Fibroblast of peridontal ligament (primary cell): ENCODE data around the gene DDX1.
"Not testable (repeated sequence)": the region's sequence is repeated elsewhere in the genome, so short reads cannot be mapped to it uniquely, and the experiment has no call there.

Experiments used
- DNase-seq: peaks from one replicate; pipeline ENCODE4 v3.0.0-alpha.2; 2010; ENCODE audit errors: extremely low read depth

The DDX1 gene

DNA sequence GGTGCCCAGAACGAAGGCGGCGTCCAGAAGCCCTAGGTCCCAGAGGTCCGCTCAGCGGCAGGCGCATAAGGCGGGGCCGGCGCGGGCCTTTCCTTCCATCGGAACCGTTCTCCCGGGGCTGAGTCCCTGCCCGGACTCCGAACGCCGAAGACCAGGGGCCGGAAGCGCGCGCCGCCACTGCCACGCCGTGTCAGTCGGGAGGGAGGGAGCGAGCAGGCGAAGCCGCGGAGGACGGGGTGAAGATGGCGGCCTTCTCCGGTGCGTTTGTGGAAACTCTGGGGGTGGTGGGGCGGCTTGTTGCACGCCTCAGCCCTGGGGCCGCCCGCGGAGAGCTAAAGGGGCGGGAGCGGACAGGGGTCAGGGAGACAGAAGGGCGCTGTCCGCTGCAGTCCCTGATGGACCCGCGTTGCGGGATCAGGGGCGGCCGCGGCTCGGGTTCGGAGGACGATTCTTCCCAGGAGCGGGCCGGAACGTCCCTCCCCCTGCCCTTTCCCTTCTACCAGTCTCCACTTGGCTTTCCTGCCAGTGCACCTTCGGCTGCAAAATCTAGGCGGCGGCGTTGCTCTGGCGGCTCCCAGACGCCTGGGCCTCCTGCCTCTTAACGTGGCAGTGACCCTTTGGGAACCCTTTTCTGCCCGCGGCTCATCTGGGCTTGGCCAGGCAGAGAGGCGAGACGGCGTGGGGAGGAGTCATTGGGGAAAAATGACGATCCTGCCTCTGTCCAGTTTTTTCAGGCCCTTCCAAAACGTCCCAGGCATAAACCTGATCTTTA, at the start of gene DDX1:
TSS of gene DDX1 (plus strand) at position 177 of the 772 bp plus-strand sequence. CDS start at position 243, 66 bp downstream.
- peak; percentile 80 for DNase-seq

DNA sequence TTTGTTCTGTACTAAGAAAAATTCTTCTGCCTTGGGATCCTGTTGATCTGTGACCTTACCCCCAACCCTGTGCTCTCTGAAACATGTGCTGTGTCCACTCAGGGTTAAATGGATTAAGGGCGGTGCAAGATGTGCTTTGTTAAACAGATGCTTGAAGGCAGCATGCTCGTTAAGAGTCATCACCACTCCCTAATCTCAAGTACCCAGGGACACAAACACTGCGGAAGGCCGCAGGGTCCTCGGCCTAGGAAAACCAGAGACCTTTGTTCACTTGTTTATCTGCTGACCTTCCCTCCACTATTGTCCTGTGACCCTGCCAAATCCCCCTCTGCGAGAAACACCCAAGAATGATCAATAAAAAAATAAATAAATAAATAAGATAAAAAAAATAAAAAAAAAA, 49.4 kb upstream of the DDX1 start:
- DNase-seq: not testable (repeated sequence)

DNA sequence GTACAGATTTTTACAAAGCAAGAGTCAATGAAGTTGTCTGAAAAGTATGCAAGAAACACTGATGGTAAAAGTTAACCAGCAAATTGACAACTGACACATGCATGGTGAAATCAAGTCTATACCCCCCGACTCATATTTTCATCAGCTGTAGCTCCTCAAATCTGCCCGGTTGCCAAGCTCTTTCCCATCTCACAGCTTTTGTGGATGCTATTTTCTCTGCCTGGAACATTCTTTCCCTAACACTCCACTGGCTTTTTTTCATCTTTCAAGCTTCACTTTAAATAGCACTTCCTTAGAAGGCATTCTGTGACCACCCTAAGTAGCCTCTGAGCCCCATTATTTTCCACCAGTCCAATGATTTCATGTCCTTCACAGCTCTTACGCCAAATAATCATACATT, 48.6 kb upstream of the DDX1 start:
- no peak for DNase-seq

DNA sequence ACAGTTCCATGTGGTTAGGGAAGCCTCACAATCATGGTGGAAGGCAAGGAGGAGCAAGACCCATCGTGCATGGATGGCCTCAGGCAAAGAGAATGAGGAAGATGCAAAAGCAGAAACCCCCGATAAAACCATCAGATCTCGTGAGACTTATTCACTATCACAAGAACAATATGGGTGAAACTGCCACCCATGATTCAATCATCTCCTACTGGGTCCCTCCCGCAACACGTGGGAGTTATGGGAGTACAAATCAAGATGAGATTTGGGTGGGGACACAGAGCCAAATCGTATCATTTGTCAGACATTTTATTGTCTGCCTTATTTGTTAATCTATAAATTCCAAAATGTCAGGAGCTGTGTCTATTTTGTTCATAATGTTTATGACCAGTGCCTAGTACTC, 48.1 kb upstream of the DDX1 start:
- DNase-seq: no peak

DNA sequence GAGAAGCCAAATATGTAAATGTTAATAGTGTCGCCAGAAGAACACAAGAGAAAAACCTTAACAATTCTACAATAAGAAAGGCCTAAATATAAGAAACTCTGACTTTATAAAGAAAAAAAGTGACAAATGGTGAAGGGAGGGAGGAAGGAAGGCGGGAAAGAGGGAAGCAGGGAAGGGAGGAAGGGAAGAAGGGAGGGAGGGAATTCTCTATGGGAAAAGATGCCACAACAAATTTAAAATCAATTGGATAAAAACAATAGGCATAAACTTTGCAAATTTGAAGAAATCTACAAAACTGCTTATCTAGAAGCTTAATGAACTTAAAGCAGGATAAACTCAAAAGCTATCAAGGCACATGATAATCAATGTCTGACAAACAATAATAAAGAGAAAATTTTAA, 47.4 kb upstream of the DDX1 start:
- no peak for DNase-seq

DNA sequence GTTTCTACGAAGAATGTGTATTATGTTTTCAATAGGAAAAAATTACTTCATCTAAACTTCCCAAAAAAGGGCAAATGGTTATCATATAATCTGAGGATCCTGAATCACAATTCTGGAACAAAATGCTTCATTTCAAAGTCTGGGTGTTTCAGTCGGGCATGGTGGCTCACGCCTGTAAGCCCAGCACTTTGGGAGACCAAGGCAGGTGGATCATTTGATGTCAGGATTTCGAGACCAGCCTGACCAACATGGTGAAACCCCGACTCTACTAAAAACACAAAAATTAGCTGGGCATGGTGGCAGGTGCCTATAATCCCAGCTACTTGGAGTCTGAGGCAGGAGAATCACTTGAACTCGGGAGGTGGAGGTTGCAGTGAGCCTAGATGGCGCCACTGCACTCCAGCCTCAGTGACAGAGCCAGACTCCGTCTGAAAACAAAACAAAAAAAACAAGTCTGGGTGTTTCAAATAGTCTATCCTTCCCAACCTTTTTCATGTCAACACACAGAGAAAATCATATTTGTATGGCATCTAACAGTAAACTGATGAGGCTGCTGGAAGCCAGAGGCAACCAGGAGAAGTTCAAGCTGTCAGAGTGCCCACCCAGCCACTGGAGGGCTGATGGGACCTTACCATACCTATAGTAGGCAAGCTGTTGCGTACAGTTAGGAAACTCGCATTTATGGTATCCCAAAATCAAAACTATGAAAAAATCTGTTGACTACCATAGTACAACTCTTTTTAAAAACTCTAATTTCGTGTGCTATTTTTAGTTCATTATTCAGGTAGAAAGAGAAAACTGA, 45.2 kb upstream of the DDX1 start:
- DNase-seq: no peak

DNA sequence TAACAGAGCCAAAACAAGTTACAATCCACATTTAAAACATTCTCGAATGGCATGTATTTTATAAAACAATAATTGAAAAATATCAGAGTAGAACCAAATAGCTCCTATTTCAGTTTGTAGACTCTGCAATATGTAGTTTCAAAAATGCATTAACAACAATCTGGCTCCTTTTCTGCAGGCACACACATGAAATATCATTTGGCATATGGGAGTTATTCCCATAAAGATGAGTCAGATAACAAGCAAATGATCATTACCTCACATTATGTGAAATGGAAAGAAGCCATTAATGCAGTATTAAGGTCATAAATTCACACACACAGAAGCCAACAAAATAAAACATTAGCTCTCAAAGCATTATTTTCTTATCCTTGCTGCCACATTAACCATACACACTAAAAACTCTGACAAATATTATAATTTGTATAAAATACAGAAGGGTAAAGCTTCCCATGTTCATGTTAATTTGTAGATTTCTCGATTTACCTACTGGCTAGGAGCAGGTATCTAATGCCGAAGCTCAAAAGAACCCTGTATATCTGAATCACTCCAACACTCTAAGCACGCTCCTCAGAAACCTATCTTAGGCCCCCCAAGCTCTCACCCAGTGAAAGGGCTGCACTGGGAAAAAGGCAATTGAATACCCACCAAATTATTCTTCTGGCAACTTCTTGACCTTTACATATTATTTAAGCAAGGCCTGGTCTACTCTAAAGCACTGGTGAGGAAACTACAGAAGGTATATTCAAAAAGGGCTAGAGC, 44.4 kb upstream of the DDX1 start:
- peak; percentile 27 for DNase-seq

DNA sequence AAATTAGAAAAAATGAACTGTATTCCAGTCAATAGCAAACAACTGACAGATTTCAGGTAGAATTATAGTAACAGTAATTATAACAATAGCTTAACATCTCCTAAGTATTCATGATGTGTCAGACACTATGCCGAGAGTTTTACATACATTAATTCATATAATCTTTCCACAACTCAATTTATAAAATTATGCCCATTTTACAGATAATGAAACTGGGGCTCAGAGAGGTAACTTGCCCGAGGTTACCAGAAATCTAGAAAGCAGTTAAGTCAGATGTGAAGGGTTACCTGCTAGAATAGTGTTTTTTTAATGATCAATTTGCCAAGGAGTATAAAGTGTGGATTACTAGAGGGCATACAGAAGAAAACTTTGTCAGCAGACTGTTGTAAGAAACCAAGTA, 42.7 kb upstream of the DDX1 start:
- no peak for DNase-seq

DNA sequence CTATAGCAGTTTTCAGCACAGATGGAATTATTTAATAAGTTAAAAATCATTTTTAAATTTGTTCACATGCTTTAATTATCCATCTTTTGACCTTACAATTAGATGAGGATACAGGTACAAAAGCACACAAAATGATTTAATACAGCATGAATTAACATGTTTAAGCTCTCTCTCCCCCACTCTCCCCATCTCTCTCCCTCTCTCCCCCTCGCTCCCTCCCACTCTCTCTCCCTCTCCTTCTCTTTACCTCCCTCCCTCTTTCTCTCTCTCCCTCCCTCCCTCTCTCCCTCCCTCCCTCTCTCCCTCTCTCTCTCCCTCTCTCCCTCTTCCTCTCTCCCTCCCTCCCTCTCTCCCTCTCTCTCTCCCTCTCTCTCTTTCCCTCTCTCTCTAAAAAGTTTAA, 38.1 kb upstream of the DDX1 start:
- DNase-seq: no peak

DNA sequence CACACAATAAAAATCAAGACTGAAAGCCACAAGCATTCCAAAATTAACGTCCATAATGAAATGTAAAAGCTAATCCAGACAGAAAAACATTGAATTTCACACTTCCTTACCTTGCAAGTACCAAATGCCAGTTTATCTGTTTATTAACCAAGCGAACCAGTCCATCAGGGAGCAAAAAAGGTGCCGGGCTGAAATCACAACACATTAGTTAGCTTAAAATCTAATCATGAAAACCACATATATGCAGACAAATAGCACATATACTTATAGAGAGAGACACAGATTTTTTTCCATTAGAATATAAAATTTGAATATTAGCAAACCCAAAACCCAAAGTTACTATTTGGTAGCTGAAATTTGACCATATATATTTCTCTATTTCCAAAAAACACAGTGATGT, 37.7 kb upstream of the DDX1 start:
- DNase-seq: no peak

DNA sequence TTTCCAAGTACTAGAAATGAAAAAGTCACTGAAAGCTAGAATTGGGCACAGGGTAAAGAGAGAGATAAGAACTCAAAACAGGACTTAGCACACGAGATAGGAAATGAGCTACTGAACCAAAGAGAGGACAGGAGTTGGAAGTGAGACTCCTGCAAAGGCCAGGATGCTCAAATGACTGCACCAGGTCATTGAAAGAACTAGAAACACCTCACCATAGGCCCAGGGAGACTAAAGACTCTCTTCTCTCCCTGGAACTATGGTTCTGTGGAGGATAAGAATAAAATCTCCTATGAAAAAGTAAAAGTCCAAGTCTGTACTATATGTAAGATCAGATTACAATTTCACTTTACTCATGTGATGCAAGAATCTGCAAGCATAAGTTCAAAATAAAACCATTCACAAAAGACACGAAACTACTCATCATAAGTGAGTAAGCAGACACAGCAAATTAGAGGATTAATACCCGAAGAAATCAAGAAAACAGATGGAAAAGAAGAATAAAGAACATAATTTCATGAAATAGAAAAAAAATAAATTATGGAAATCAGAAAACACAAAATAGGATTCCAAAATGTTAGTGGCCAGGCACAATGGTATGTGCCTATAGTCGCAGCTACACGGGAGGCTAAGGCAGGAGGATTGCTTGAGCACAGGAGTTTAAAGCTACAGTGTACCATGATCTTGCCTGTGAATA, 37.0 kb upstream of the DDX1 start:
- peak; percentile 71 for DNase-seq

DNA sequence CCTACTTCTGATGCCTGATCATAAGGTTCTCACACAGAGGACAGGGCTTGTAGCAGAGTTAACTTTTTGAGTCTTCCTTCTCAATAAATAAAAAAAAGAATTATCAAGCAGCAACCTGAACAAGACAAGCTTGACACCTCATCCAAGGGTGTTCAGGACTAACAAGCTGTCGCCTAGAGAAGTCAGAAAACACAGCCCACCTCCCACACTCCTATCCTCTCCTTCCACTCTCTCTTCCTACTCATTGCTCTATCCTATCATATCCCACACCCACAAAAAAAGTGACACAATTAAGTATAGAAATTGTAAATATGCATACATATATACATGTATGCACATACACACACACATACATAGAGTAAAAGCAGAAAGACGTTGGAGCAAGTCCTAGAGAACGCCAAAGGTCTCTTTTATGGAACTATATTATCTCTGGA, 35.9 kb upstream of the DDX1 start:
- DNase-seq: no peak

DNA sequence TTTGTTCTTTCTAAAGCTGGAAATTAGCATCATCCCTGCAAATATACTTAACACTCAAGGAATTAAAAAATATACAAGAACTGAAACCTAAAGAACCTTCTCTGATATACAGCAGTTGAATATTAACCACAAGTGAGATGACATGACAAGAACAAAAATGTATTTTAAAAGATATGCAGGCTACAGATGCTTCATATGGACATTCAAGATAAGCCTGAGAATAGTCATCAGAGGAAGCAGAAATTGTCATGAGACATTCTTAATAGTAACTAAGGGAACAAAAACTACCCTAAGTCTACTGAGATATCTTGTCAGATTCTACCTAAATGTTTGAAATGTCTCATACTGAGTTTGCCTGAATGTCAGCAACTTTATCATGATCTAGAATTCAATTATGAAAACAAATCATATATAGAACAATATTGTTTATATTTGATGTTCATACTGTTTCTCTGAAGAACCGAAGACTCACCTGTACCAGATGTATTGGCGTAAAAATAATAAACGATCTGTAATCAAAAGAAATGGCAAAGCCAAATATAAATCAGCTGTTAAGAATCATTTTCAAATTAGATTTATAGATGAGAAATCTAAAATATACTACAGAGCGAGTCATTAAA, 35.2 kb upstream of the DDX1 start:
- DNase-seq: no peak

DNA sequence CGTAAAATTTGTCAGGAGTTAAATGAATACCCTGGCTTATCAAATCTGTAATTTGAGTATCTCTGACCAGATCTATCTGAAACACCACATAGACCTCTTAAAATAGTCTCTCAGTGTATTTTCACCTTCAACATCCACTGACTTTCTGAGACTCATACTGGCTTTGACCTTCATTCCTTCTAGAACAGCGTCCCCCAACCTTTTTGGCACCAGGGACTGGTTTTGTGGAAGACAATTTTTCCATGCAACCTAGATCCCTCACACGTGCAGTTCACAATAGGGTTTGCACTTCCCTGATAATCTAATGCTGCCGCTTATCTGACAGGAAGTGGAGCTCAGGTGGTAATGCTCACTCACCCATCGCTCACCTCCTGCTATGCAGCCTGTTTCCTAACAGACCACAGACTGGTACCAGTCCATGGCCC, 33.8 kb upstream of the DDX1 start:
- DNase-seq: no peak

DNA sequence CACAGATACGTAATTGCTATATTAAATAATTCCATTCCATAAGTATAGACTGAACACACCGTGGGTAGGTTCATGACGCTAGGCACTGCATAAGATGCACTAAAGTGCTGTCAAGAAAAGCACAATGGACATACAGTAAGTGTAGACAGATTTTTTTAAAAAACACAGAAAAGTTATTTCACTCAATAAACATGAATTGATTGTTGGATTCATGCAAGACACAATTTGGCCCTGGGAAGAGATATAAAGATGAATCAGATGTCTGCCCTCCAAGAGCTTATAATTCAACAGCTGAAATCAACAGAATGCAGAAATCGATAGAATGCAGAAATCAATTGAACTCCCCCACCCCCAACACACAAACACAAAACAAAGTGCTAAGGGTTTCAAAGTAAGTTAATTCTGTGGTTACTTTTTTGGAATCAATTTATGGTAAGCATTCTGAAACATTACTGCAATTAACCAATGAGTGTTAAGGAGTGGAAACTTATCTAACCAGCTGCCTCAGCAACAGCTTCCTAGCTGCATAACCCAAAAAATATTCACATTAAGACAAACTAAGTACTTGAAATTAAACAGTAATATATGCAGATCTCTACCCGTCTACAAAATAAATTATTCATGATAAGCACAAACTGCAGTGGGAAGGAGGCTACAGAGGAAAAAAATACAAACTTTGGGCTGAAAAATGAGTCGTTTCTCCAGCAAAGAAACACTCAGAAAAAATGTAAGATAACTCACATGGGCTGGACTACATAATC, 32.1 kb upstream of the DDX1 start:
- no peak for DNase-seq

DNA sequence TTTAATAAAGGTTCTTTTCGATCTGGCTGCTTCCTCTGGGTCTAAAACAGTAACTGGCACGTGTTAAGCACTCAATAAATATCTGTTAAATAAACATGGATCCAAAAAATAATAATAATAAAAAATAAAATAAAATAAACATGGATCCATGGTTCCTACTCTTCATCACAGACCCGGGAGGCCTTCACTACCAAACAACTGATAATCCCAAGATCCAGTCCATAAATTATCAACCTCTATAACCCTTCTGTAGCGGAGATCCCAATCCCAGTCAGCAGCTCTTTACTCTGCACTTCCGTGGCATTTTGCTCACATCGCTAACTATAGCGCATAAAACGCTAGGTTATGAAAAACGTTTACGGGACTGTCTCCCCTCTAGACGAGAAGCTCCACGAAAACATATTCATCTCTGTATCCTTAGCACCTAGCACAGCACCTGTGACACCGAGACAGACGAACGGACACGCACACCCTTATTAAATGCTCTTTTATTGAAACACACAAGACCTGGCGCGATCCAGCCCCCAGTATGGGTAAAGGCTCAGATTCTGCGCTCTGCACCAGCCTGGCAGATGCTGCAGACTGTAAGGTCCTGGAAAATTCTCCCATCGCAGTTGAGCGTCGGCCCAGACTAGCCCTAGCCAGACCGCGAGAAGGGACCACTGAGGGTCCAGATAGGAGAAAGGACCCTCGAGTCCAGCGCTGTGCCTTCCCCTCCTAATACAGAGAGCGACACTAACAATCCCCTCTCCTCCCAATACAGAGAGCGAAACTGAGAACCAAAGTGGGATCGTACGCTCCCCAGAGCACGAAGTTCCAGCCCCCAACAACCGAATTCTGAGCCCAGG, 31.3 kb upstream of the DDX1 start:
- DNase-seq: peak; percentile 27

DNA sequence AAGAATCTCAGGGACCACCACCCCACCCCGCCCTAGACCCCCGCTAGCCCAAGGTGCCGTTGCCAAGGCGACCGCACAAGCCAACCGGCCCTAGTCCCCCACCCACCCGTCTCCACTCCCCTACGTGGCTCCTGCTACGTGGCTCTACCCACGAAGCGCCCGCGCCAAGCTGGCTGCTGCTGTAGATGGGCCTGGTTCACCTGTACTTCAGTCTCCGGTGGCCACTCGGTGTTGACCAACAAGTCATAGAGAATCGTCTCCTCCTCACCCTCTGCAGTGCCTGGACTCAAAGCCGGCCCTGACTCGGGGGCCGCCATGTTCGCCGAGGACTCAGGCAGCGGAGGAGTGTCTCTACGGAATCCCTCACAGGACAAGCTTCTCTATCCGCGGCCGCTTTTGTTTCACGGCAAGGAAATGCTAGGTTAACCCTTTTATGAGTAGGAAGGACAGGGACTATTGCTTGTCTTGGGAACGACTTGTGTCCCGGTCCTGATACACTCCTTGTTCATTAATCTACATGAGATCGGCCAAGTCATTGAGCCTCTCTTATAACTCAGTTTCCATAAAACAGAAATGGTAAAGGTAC, 30.6 kb upstream of the DDX1 start, which contains the start of gene NBAS:
TSS of gene NBAS (minus strand) at position 347 of the 586 bp plus-strand sequence. CDS start at position 317, 30 bp downstream.
- DNase-seq: peak; percentile 87

DNA sequence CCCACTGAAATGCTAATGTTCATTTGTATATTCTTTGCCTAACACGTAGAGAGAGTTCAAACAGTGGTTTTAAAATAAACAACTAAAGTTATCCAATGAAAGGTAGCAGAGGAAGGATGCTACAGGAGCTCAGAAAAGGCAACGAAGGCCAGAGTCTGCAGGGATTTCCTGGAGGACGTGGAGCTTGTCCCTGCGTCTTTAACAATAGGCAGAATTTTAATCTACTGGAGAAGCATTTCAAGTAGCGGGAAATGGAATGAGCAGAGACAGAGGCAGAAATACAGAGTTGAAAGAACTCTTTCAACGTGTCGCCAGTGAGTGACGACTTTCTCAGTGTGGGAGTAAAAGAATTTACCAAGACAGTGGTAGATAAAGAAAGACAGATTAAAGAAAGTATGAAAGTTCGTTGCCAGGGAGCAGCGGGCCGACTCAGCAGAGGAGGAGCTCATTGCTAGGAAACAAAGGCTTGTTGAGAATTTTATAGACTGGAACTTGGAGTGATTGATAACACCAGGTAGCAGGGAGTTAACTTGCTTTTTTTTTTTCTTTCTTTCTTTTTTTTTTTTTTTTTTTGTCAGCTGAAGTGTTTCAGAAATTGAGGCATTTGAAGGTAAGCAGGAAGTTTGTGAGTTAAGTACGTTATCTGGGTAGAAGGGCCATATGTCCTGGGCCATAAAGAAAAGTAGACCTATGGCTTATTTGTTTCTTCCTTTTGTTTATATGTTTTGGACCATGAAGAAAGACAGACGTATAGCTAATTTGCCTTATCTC, 29.9 kb upstream of the DDX1 start:
- DNase-seq: peak; percentile 52
